ENCODE measurements around the gene KCTD15.
"Not testable (repeated sequence)": the region's sequence is repeated elsewhere in the genome, so short reads cannot be mapped to it uniquely, and the experiment has no call there.

The KCTD15 gene

DNA sequence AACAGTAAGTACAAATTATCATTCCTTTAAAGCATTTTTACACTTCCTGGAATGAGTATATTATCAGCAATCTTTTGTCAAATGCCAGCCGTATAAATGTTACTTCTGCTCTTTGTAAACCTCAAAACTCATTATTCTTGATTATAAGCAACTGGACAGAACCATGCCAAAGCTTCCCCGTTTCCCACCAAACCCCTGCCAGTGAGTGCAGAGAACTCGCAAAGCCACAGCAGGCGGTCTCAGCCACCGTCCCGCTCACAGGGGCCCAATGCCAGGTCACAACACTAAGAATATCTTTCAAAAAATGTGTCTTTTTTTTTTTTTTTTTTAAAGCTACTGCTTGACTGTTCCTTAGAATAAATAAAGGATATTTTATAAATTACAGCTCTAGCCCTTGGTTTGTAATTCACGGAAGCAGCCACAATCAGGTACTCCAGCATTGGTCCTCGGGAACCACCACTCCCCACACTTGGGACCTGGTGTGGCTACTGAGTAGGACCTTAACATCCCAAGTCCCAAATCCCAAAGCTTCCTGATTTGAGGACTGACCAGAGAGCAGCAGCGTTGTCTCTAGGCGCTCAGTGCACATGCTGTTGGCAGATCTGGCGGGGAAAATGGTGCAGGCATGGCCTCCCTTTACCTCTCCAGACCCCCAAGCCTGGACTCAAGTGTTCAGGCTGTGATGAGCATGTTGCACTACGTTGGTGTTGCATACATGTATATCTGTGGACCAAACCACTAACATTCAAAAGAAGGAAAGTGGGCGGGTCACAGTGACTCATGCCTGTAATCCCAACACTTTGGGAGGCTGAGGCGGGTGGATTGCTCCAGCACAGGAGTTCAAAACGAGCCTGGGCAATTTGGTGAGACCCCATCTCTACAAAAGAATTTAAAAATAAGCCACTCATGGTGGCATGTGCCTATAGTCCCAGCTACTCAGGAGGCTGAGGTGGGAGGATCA is 19.0 kb downstream of the KCTD15 start:
- DNase-seq: no peak

- no peak for DNase-seq
These were observed 21.7 kb downstream of the KCTD15 start for GRCh38 chr19:33818411-33818810.

DNA sequence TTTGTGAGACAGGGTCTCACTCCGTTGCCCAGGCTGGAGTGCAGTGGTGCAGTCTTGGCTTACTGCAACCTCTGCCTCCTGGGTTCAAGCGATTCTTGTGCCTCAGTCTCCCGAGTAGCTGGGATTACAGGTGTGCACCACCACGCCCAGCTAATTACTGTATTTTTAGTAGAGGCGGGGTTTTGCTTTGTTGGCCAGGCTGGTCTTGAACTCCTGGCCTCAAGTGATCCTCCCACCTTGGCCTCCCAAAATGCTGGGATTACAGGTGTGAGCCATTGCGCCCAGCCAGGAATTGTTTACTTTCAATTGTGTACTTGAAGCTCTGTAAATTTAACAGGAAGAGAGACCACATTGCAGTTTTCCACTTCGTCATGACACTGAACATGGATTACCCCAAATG is 22.4 kb downstream of the KCTD15 start:
- DNase-seq: not testable (repeated sequence)

DNA sequence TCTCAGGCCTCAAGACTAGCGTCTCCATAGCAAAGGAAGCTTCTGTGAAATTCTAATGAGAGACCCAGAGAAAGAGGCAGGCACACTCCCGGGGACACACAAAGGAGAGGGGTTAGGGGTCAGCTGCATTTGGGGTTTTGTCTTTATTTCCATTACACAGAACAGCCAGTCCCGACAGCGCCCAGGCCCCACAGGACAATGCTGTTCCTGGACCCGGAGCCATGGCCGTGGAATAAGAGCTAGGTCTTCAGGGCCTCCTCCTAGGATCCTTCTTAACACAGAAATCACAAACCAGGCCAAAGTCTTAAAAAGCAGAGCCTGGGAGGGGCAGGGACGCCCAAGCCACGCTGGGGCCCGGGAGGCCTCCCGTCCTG is 22.8 kb downstream of the KCTD15 start:
- DNase-seq: no peak

- DNase-seq: peak; percentile 34
These were observed 23.5 kb downstream of the KCTD15 start for GRCh38 chr19:33819880-33820781.

GRCh38 chr19:33821871-33822270 is 25.2 kb downstream of the KCTD15 start:
- DNase-seq: no peak

GRCh38 chr19:33823341-33823740 is 26.7 kb downstream of the KCTD15 start:
- DNase-seq: no peak

- DNase-seq: no peak
These were observed 28.9 kb downstream of the KCTD15 start for GRCh38 chr19:33825556-33825955.

GRCh38 chr19:33826521-33826920 is 29.9 kb downstream of the KCTD15 start:
- DNase-seq: no peak

DNA sequence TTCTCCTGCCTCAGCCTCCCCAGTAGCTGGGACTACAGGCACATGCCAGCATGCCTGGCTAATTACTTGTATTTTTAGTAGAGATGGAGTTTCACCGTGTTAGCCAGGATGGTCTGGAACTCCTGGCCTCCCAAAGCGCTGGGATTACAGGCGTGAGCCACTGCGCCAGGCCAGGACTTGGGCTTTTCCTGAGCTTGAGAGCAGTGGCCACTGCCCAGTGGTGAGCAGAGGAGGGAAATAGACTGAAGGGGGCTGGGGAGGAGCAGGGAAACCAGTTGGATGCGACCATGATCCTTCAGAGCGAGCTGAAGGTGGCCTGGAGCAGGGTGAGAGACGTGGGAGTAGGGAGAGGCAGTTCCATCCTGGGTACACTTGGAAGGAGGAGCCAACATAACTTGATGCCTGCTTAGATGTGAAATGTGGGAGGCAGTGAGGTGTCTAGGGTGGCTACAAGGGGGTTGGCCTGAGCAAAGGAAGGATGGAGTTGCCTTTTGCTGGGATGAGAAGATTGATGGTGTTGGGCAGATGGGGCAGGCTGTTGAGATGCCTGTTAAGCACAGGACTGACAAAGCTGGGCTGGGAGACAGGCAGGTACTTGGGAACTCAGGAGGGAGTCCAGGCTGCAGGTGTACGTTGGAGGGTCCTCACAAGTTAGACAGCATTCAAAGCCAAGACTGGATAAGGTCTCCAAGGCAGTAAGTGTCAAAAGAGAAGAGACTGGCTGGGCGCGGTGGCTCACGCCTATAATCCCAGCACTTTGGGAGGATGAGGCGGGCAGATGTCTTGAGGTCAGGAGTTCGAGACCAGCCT is 31.8 kb downstream of the KCTD15 start:
- no peak for DNase-seq

DNA sequence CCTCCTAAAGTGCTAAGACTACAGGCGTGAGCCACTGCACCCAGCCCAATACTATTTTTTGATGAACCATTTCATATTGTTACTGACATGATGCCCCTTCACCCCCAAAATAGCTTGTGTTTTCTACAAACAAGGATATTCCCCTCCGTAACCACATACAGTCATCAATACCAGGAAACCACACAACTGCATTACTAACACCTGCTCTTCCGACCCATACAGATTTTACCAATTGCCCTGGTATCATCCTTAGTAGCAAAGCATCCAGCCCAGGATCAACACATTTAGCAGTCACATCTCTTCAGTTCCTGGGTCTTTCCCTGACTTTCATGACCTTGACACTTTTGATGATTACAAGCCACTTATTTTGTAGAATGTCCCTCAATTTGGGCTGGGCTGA is 33.6 kb downstream of the KCTD15 start:
- DNase-seq: no peak

DNA sequence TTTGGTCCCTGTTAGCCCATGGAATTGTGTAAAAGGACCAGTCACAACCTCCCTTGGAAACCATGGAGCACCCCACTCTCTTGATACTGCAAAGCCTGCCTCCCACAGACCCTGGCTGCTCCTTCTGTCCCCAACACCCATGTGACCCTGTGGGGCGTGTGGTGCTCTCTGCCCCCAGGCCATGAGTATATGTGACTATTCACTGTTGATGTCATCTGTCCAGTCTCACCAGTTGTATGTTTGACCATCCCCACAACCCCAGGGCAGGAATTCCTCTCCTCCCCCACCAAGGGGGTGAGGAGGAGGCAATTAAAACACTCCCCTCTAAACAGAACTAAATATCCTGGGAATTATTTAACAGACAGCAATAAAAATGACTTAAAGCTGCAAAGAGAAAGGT is 35.2 kb downstream of the KCTD15 start:
- no peak for DNase-seq

- DNase-seq: no peak
These were observed 36.0 kb downstream of the KCTD15 start for GRCh38 chr19:33832633-33833032.

GRCh38 chr19:33840382-33840781 is 43.7 kb downstream of the KCTD15 start:
- no peak for DNase-seq

- no peak for DNase-seq
These were observed 44.1 kb downstream of the KCTD15 start for GRCh38 chr19:33840783-33841182.

DNA sequence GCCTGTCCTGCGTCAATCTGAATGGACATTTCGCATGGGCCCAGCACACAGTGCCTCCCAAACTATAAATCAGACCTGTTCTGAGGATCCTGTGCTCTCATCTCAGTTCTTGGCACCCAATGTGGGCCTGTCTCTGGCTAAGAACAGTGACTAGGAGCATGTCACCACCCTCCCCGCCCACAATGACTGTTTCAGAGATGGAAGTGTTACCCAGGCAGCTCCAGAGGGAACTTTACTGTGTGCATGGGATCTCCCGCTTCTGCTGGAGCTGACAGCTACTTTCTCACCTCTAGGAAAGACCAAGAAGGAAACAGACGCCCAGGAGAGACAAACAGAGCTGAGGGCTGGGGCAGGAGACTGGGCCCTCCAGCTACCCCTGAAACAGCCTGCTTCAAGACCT is 45.0 kb downstream of the KCTD15 start:
- no peak for DNase-seq

DNA sequence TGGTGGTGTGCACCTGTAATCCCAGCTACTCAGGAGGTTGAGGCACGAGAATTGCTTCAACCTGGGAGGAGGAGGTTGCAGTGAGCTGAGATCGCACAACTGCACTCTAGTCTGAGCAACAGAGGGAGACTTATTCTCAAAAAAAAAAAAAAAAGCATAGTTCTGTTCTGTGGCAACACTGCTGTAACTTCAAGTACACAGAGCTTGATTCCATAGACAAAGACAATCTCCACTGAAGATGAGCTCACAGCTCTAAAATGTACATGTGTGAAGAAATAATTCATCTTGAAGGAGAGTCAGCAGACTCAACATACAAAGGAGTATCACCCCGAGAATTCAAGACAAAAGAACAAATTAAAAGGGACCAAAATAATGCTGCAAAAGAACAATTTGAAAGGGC is 47.8 kb downstream of the KCTD15 start:
- DNase-seq: no peak

DNA sequence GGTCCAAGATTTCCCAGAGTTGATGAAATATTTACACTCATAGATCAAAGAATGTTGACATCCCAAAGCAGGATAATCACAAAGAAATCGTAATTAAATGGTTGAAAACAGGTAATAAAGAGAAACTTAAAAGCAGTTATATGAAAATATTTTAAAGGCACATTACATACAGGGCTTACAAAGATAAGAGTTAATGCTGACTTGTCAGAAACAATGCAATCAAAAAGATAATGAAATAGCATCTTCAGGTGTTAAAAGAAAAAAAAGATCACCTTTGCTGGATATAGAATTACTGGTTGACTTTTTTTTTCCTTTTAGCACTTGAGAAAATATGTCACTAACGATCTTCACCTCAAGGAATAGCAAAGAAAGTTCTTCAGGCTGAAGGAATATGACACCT is 48.8 kb downstream of the KCTD15 start:
- no peak for DNase-seq

GRCh38 chr19:33849551-33850147 is 53.0 kb downstream of the KCTD15 start:
- DNase-seq: no peak

DNA sequence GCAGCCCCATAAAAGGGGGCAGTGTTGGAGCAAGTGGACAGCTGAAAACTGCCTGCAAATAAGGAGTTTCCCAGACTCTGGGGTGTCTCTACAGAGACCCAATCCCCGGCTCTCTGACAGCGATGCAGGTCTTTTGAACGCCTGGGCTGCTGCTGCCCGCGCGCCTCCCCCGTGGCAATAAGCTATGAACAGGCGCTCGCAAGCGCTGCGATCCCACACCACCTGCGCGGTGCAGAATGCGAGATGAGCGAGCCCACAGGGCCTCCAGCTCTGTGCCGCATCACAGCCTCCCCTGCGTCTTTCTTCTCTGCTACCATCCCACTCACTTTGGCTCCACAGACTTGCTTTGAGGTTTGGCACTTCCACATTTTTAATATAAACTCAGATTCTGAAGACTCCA is 62.3 kb downstream of the KCTD15 start:
- no peak for DNase-seq

GRCh38 chr19:33860312-33861090 is 63.8 kb downstream of the KCTD15 start:
- DNase-seq: no peak

DNA sequence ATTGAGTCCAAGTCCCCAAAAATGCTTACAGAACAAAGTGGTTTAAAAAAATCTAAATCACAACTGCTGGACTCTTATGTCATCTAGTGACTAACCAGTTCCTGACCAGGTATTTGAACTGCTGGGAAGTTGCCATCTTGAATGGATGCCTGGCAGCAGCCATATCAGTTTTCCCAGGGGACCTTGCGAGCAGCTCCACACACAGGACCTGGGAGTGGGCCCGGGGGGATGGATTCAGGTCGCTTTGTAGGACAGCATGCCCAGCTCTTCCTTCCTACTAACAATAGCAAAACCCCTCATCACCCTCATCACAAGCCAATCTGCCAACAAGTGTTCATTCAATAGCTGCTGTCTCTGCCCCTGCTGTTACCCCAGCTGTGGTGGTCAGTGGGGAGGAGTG is 65.3 kb downstream of the KCTD15 start:
- DNase-seq: no peak

Data from KG1 (cell line).